Spleen (tissue), 7 donors: ENCODE data around the gene P2RY2.
"Not testable (repeated sequence)": the region's sequence is repeated elsewhere in the genome, so short reads cannot be mapped to it uniquely, and the experiment has no call there.

Experiments used
- POLR2AphosphoS5 ChIP-seq, 3 donors: sonication (generic); formaldehyde crosslinking; IDR thresholded peaks; one replicate each; pipeline ENCODE4 v1.5.1; 2017; ENCODE audit warnings: antibody characterized with exemption in 3 of 3
- TF ChIP-seq, protein P1 (sequence below), 11 experiments: fragments of 200-600 bp in 7 of 11; fragments of 450-650 bp in 4 of 11; sonication (generic) in 4 of 11; IDR thresholded peaks in 8 of 11; conservative IDR thresholded peaks in 3 of 11; 1 replicate in 7 of 11; 2 replicates in 4 of 11; pipeline versions ENCODE4 v1.4.0 to v1.8.0; 2016 to 2021; ENCODE audit warnings: antibody characterized with exemption in 11 of 11, inconsistent platforms in 4 of 11, mild to moderate bottlenecking in 1 of 11
- donor health status: DM: no; HTN: no; CAD: no; lungs with moderate emphysema.
- donor health status: DM: no; HTN: no; CAD: no.
- donor health status: DM: no; HTN: no; CAD: no.

GRCh38 chr11:73232487-73232886 lies 14.4 kb downstream of the P2RY2 start:
- TF ChIP-seq, protein P1, sequence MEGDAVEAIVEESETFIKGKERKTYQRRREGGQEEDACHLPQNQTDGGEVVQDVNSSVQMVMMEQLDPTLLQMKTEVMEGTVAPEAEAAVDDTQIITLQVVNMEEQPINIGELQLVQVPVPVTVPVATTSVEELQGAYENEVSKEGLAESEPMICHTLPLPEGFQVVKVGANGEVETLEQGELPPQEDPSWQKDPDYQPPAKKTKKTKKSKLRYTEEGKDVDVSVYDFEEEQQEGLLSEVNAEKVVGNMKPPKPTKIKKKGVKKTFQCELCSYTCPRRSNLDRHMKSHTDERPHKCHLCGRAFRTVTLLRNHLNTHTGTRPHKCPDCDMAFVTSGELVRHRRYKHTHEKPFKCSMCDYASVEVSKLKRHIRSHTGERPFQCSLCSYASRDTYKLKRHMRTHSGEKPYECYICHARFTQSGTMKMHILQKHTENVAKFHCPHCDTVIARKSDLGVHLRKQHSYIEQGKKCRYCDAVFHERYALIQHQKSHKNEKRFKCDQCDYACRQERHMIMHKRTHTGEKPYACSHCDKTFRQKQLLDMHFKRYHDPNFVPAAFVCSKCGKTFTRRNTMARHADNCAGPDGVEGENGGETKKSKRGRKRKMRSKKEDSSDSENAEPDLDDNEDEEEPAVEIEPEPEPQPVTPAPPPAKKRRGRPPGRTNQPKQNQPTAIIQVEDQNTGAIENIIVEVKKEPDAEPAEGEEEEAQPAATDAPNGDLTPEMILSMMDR (IDR thresholded peaks at IDR 0.05 in 8 of 11, conservative IDR thresholded peaks at IDR 0.05 in 3 of 11) = not testable (repeated sequence)
- TF ChIP-seq POLR2AphosphoS5 (IDR thresholded peaks at IDR 0.05) = not testable (repeated sequence)
